ENCODE results near the gene ACTG1.

DNA sequence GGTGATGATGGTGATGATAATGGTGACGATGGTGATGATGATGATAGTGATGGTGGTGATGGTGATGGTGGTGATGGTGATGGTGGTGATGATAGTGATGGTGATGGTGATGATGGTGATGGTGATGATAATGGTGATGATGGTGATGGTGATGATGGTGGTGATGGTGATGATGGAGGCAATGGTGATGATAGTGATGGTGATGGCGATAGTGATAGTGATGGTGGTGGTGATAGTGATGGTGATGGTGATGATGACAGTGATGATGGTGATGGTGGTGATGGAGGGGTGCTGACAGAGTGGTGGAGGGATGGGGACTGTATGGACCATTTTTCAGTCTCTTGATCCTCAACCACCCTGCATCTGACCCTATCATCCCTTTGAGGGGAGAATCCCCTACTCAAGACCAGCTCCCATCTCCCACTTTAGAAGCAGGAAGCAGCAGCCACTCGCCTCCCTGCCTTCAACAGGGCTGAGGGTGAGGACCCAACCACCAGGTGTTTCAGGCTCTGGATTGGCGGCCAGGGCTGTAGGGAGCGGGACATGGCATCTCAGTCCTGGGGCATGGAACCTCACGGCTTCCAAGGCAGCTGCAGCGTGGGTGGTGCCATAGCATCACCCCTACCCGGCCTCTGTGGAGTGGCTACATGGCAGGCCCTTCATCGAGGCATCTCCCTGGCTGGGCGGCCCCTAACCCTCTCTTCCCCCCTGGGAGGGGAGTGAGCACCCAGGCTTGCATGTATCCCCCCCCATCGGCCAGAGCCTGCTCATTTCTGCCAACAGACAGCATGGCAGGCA, 20.1 kb upstream of the ACTG1 start:
- TF ChIP-seq, protein P1, sequence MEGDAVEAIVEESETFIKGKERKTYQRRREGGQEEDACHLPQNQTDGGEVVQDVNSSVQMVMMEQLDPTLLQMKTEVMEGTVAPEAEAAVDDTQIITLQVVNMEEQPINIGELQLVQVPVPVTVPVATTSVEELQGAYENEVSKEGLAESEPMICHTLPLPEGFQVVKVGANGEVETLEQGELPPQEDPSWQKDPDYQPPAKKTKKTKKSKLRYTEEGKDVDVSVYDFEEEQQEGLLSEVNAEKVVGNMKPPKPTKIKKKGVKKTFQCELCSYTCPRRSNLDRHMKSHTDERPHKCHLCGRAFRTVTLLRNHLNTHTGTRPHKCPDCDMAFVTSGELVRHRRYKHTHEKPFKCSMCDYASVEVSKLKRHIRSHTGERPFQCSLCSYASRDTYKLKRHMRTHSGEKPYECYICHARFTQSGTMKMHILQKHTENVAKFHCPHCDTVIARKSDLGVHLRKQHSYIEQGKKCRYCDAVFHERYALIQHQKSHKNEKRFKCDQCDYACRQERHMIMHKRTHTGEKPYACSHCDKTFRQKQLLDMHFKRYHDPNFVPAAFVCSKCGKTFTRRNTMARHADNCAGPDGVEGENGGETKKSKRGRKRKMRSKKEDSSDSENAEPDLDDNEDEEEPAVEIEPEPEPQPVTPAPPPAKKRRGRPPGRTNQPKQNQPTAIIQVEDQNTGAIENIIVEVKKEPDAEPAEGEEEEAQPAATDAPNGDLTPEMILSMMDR (IDR thresholded peaks at IDR 0.05) = no peak
- TF ChIP-seq JAZF1 (CRISPR knock-in tag; IDR thresholded peaks at IDR 0.05) = no peak
- TF ChIP-seq, protein P2, sequence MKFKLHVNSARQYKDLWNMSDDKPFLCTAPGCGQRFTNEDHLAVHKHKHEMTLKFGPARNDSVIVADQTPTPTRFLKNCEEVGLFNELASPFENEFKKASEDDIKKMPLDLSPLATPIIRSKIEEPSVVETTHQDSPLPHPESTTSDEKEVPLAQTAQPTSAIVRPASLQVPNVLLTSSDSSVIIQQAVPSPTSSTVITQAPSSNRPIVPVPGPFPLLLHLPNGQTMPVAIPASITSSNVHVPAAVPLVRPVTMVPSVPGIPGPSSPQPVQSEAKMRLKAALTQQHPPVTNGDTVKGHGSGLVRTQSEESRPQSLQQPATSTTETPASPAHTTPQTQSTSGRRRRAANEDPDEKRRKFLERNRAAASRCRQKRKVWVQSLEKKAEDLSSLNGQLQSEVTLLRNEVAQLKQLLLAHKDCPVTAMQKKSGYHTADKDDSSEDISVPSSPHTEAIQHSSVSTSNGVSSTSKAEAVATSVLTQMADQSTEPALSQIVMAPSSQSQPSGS (CRISPR knock-in tag; IDR thresholded peaks at IDR 0.05; ENCODE audit: borderline replicate concordance, low read depth) = no peak
- no peak for TF ChIP-seq CREB1 (CRISPR knock-in tag; IDR thresholded peaks at IDR 0.05)

Measured in WTC11 (cell line).